GM18508 (cell line): Measurements from ENCODE around the gene ZSCAN26.
A peak's percentile ranks its signal among the peaks of the same experiment; 100 is the strongest.
"Not testable (repeated sequence)": the region's sequence is repeated elsewhere in the genome, so short reads cannot be mapped to it uniquely, and the experiment has no call there.

Experiments
- ATAC-seq: cut with Tn5 transposase; IDR thresholded peaks from one replicate; pipeline ENCODE4 v1.9.1; 2021; ENCODE audit warnings: moderate number of reproducible peaks; ENCODE audit not compliant: insufficient read depth, unreplicated experiment

ZSCAN26 gene

GRCh38 chr6:28252009-28252975 is 14.7 kb upstream of the ZSCAN26 start, which contains the start of gene ZKSCAN4:
Gene ZKSCAN4, minus strand, starts transcription at chr6:28252269. Its CDS starts 289 bp downstream, at chr6:28251980.
- peak; percentile 53 for ATAC-seq

GRCh38 chr6:28254121-28254519 is 12.8 kb upstream of the ZSCAN26 start:
- no peak for ATAC-seq

- ATAC-seq, result no peak
Measured at GRCh38 chr6:28257042-28257441, 9.9 kb upstream of the ZSCAN26 start.

GRCh38 chr6:28258877-28259777 is 7.8 kb upstream of the ZSCAN26 start, which contains the start of gene NKAPL:
Gene NKAPL, plus strand, starts transcription at chr6:28259297. Its CDS starts 75 bp downstream, at chr6:28259372.
- ATAC-seq, result no peak

- ATAC-seq, result no peak
Measured at GRCh38 chr6:28263922-28264321, 3.0 kb upstream of the ZSCAN26 start.

- no peak for ATAC-seq
Measured at GRCh38 chr6:28264834-28265401, 2.0 kb upstream of the ZSCAN26 start.

- ATAC-seq, result no peak
Measured at GRCh38 chr6:28266563-28266961, 381 bp upstream of the ZSCAN26 start.

- ATAC-seq, result no peak
Measured at GRCh38 chr6:28267695-28268059, 734 bp downstream of the ZSCAN26 start.

- no peak for ATAC-seq
Measured at GRCh38 chr6:28269492-28269891, 2.5 kb downstream of the ZSCAN26 start.

GRCh38 chr6:28274888-28275287 is 7.9 kb downstream of the ZSCAN26 start:
- no peak for ATAC-seq

- ATAC-seq, result no peak
Measured at GRCh38 chr6:28277746-28278145, 10.8 kb downstream of the ZSCAN26 start.

GRCh38 chr6:28280595-28281287 is 13.8 kb downstream of the ZSCAN26 start:
- ATAC-seq, result no peak

GRCh38 chr6:28281288-28282064 is 14.5 kb downstream of the ZSCAN26 start, which contains the start of gene PGBD1:
Gene PGBD1, plus strand, starts transcription at chr6:28281572. Its CDS starts 2,242 bp downstream, at chr6:28283814.
- ATAC-seq, result no peak

GRCh38 chr6:28282926-28283325 is 16.0 kb downstream of the ZSCAN26 start:
- ATAC-seq, result no peak

GRCh38 chr6:28291573-28291972 is 24.6 kb downstream of the ZSCAN26 start:
- ATAC-seq, result no peak

- ATAC-seq, result no peak
Measured at GRCh38 chr6:28295326-28295725, 28.4 kb downstream of the ZSCAN26 start.

GRCh38 chr6:28296520-28297060 is 29.6 kb downstream of the ZSCAN26 start:
- ATAC-seq, result no peak

- ATAC-seq, result peak; percentile 89
Measured at GRCh38 chr6:28303570-28303969, 36.6 kb downstream of the ZSCAN26 start.

GRCh38 chr6:28306363-28306762 is 39.4 kb downstream of the ZSCAN26 start:
- ATAC-seq, result not testable (repeated sequence)
